Measurements from ENCODE around the gene HOXB5.

HOXB5 gene

GRCh38 chr17:48563385-48563838 lies 30.2 kb downstream of the HOXB5 start:
- TF ChIP-seq CTCF (conservative IDR thresholded peaks at IDR 0.05; ENCODE audit: control insufficient read depth, insufficient read depth, low read depth, low read length): no peak
- peak overlapping the region; percentile 35 for H3K4me3 ChIP-seq (ENCODE audit: control insufficient read depth, low read depth, low read length)
- no peak for DNase-seq (ENCODE audit: low read depth)

- no peak for DNase-seq (ENCODE audit: low read depth)
- no peak overlapping the region for H3K4me3 ChIP-seq (ENCODE audit: control insufficient read depth, low read depth, low read length)
- no peak for TF ChIP-seq CTCF (conservative IDR thresholded peaks at IDR 0.05; ENCODE audit: control insufficient read depth, insufficient read depth, low read depth, low read length)
Observed at GRCh38 chr17:48562934-48563333, 30.6 kb downstream of the HOXB5 start.

- no peak for DNase-seq (ENCODE audit: low read depth)
- TF ChIP-seq CTCF (conservative IDR thresholded peaks at IDR 0.05; ENCODE audit: control insufficient read depth, insufficient read depth, low read depth, low read length): peak; percentile 33
- H3K4me3 ChIP-seq (ENCODE audit: control insufficient read depth, low read depth, low read length): no peak overlapping the region
Observed at GRCh38 chr17:48561884-48562810, 31.4 kb downstream of the HOXB5 start.

- TF ChIP-seq CTCF (conservative IDR thresholded peaks at IDR 0.05; ENCODE audit: control insufficient read depth, insufficient read depth, low read depth, low read length): no peak
- no peak for DNase-seq (ENCODE audit: low read depth)
- no peak overlapping the region for H3K4me3 ChIP-seq (ENCODE audit: control insufficient read depth, low read depth, low read length)
Observed at GRCh38 chr17:48559840-48560817, 33.5 kb downstream of the HOXB5 start.

GRCh38 chr17:48559122-48559839 lies 34.3 kb downstream of the HOXB5 start:
- DNase-seq (ENCODE audit: low read depth): no peak
- TF ChIP-seq CTCF (conservative IDR thresholded peaks at IDR 0.05; ENCODE audit: control insufficient read depth, insufficient read depth, low read depth, low read length): no peak
- H3K4me3 ChIP-seq (ENCODE audit: control insufficient read depth, low read depth, low read length): no peak overlapping the region

GRCh38 chr17:48558831-48559121 lies 34.8 kb downstream of the HOXB5 start:
- TF ChIP-seq CTCF (conservative IDR thresholded peaks at IDR 0.05; ENCODE audit: control insufficient read depth, insufficient read depth, low read depth, low read length): no peak
- peak overlapping the region; percentile 20 for H3K4me3 ChIP-seq (ENCODE audit: control insufficient read depth, low read depth, low read length)
- no peak for DNase-seq (ENCODE audit: low read depth)
